ENCODE results near the gene RIC3. TPM values are rescaled to one million over a fixed set of nuclear protein-coding genes. Genes with fewer than 3 reads are reported as not detected.

The RIC3 gene
- total and polyA plus RNA-seq, 5 donors, result 10.0 to 20.2 (median 16.6) TPM

GRCh38 chr11:8103909-8104308, 64.9 kb downstream of the RIC3 start:
- Histone ChIP-seq H3K27me3 (ENCODE audit: control insufficient read depth, insufficient read depth) (no peaks in the 10 kb centered on the region), H3K4me1 (ENCODE audit: control insufficient read depth, insufficient read depth, low read length) (peaks cover 2% of the 10 kb centered on the region), H3K4me3 (ENCODE audit: low read length) (no peak overlapping the region), H3K27ac (ENCODE audit: low read length) (no peak overlapping the region), H3K9me3 (ENCODE audit: control insufficient read depth, low read length) (no peaks in the 10 kb centered on the region)
- ATAC-seq, result no peak
- 94% methylated on average over 2 of the region's 2 CpGs for WGBS
- DNase-seq, result no peak
- intact Hi-C loops (cut with DNase I), result no loop called here

GRCh38 chr11:8102965-8103364, 65.9 kb downstream of the RIC3 start:
- ATAC-seq (no peak), DNase-seq (no peak)
- peaks cover 2% of the 10 kb centered on the region for H3K4me1 ChIP-seq (ENCODE audit: control insufficient read depth, insufficient read depth, low read length)
- H3K27ac ChIP-seq (ENCODE audit: low read length), result no peak overlapping the region
- intact Hi-C loops (cut with DNase I), result no loop called here
- H3K9me3 ChIP-seq (ENCODE audit: control insufficient read depth, low read length), result no peaks in the 10 kb centered on the region
- no peaks in the 10 kb centered on the region for H3K27me3 ChIP-seq (ENCODE audit: control insufficient read depth, insufficient read depth)
- 69% methylated on average over 7 of the region's 7 CpGs for WGBS
- H3K4me3 ChIP-seq (ENCODE audit: low read length), result no peak overlapping the region

- peaks cover 2% of the 10 kb centered on the region for H3K4me1 ChIP-seq (ENCODE audit: control insufficient read depth, insufficient read depth, low read length)
- no peaks in the 10 kb centered on the region for H3K9me3 ChIP-seq (ENCODE audit: control insufficient read depth, low read length)
- intact Hi-C loops (cut with DNase I), result no loop called here
- DNase-seq (no peak), ATAC-seq (no peak)
- H3K4me3 ChIP-seq (ENCODE audit: low read length), result no peak overlapping the region
- H3K27ac ChIP-seq (ENCODE audit: low read length), result no peak overlapping the region
- H3K27me3 ChIP-seq (ENCODE audit: control insufficient read depth, insufficient read depth), result no peaks in the 10 kb centered on the region
Measured at GRCh38 chr11:8102296-8102915, 66.4 kb downstream of the RIC3 start.

GRCh38 chr11:8101421-8101820, 67.4 kb downstream of the RIC3 start:
- no peak for ATAC-seq
- DNase-seq, result no peak
- intact Hi-C loops (cut with DNase I), result no loop called here
- WGBS, result 96% methylated on average over 11 of the region's 11 CpGs
- peaks cover 2% of the 10 kb centered on the region for H3K4me1 ChIP-seq (ENCODE audit: control insufficient read depth, insufficient read depth, low read length)
- no peaks in the 10 kb centered on the region for H3K27me3 ChIP-seq (ENCODE audit: control insufficient read depth, insufficient read depth)
- H3K9me3 ChIP-seq (ENCODE audit: control insufficient read depth, low read length), result no peaks in the 10 kb centered on the region
- H3K27ac ChIP-seq (ENCODE audit: low read length), result no peak overlapping the region
- no peak overlapping the region for H3K4me3 ChIP-seq (ENCODE audit: low read length)

GRCh38 chr11:8100605-8101004, 68.2 kb downstream of the RIC3 start:
- Histone ChIP-seq H3K4me3 (ENCODE audit: low read length) (no peak overlapping the region), H3K4me1 (ENCODE audit: control insufficient read depth, insufficient read depth, low read length) (no peaks in the 10 kb centered on the region), H3K9me3 (ENCODE audit: control insufficient read depth, low read length) (no peaks in the 10 kb centered on the region), H3K27me3 (ENCODE audit: control insufficient read depth, insufficient read depth) (no peaks in the 10 kb centered on the region), H3K27ac (ENCODE audit: low read length) (no peak overlapping the region)
- intact Hi-C loops (cut with DNase I), result no loop called here
- 95% methylated on average over 8 of the region's 8 CpGs for whole genome bisulfite sequencing
- no peak for ATAC-seq
- no peak for DNase-seq

GRCh38 chr11:8100158-8100557, 68.7 kb downstream of the RIC3 start:
- 90% methylated on average over 14 of the region's 14 CpGs for whole genome bisulfite sequencing
- DNase-seq (no peak), ATAC-seq (no peak)
- intact Hi-C loops (cut with DNase I), result no loop called here
- H3K4me1 ChIP-seq (ENCODE audit: control insufficient read depth, insufficient read depth, low read length), result no peaks in the 10 kb centered on the region
- no peak overlapping the region for H3K4me3 ChIP-seq (ENCODE audit: low read length)
- H3K9me3 ChIP-seq (ENCODE audit: control insufficient read depth, low read length), result no peaks in the 10 kb centered on the region
- no peak overlapping the region for H3K27ac ChIP-seq (ENCODE audit: low read length)
- no peaks in the 10 kb centered on the region for H3K27me3 ChIP-seq (ENCODE audit: control insufficient read depth, insufficient read depth)

GRCh38 chr11:8099291-8099899, 69.4 kb downstream of the RIC3 start:
- intact Hi-C loops (cut with DNase I), result loop anchor here in 3 of 4 donors (2.0 to 10.0 kb wide), 3 partner anchors 92 to 205 kb away; no protein-coding TSS in a partner anchor
- 53% methylated on average over 3 of the region's 3 CpGs for WGBS

GRCh38 chr11:8098879-8099278, 69.9 kb downstream of the RIC3 start:
- ATAC-seq (no peak), DNase-seq (no peak)
- no peaks in the 10 kb centered on the region for H3K27me3 ChIP-seq (ENCODE audit: control insufficient read depth, insufficient read depth)
- H3K4me1 ChIP-seq (ENCODE audit: control insufficient read depth, insufficient read depth, low read length), result no peaks in the 10 kb centered on the region
- 77% methylated on average over 6 of the region's 6 CpGs for WGBS
- no peak overlapping the region for H3K27ac ChIP-seq (ENCODE audit: low read length)
- H3K4me3 ChIP-seq (ENCODE audit: low read length), result no peak overlapping the region
- intact Hi-C loops (cut with DNase I), result loop anchor here in 3 of 4 donors (2.0 to 10.0 kb wide), 3 partner anchors 92 to 204 kb away; no protein-coding TSS in a partner anchor
- H3K9me3 ChIP-seq (ENCODE audit: control insufficient read depth, low read length), result no peaks in the 10 kb centered on the region

More at GRCh38 chr11:8099291-8099899, 69.4 kb downstream of the RIC3 start:
- H3K9me3 ChIP-seq (ENCODE audit: control insufficient read depth, low read length), result no peaks in the 10 kb centered on the region
- H3K4me3 ChIP-seq (ENCODE audit: low read length), result no peak overlapping the region
- H3K4me1 ChIP-seq (ENCODE audit: control insufficient read depth, insufficient read depth, low read length), result no peaks in the 10 kb centered on the region
- ATAC-seq (peak; percentile 38 to 43), DNase-seq (peak; percentile 72 to 91 (median 78))
- H3K27me3 ChIP-seq (ENCODE audit: control insufficient read depth, insufficient read depth), result no peaks in the 10 kb centered on the region
- H3K27ac ChIP-seq (ENCODE audit: low read length), result no peak overlapping the region

- 70% methylated on average over 4 of the region's 4 CpGs for WGBS
- intact Hi-C loops (cut with DNase I), result loop anchor here in 3 of 4 donors (2.0 to 10.0 kb wide), 3 partner anchors 91 to 204 kb away; no protein-coding TSS in a partner anchor
- no peak for ATAC-seq
Measured at GRCh38 chr11:8098361-8098760, 70.5 kb downstream of the RIC3 start.

GRCh38 chr11:8097926-8098325, 70.9 kb downstream of the RIC3 start:
- Histone ChIP-seq H3K4me3 (ENCODE audit: low read length) (no peak overlapping the region), H3K9me3 (ENCODE audit: control insufficient read depth, low read length) (no peaks in the 10 kb centered on the region), H3K4me1 (ENCODE audit: control insufficient read depth, insufficient read depth, low read length) (no peaks in the 10 kb centered on the region), H3K27ac (ENCODE audit: low read length) (no peak overlapping the region), H3K27me3 (ENCODE audit: control insufficient read depth, insufficient read depth) (no peaks in the 10 kb centered on the region)
- intact Hi-C loops (cut with DNase I), result loop anchor here in 3 of 4 donors (2.0 to 10.0 kb wide), 3 partner anchors 91 to 203 kb away; no protein-coding TSS in a partner anchor
- ATAC-seq (no peak), DNase-seq (no peak)
- WGBS, result 83% methylated on average over 2 of the region's 2 CpGs

More at GRCh38 chr11:8098361-8098760, 70.5 kb downstream of the RIC3 start:
- H3K27ac ChIP-seq (ENCODE audit: low read length), result no peak overlapping the region
- H3K4me3 ChIP-seq (ENCODE audit: low read length), result no peak overlapping the region
- H3K9me3 ChIP-seq (ENCODE audit: control insufficient read depth, low read length), result no peaks in the 10 kb centered on the region
- H3K4me1 ChIP-seq (ENCODE audit: control insufficient read depth, insufficient read depth, low read length), result no peaks in the 10 kb centered on the region
- no peak for DNase-seq
- no peaks in the 10 kb centered on the region for H3K27me3 ChIP-seq (ENCODE audit: control insufficient read depth, insufficient read depth)

- ATAC-seq, result no peak
- H3K4me1 ChIP-seq (ENCODE audit: control insufficient read depth, insufficient read depth, low read length), result no peaks in the 10 kb centered on the region
- no peak overlapping the region for H3K27ac ChIP-seq (ENCODE audit: low read length)
- no peaks in the 10 kb centered on the region for H3K9me3 ChIP-seq (ENCODE audit: control insufficient read depth, low read length)
- intact Hi-C loops (cut with DNase I), result loop anchor here in 2 of 4 donors (5.0 to 10.0 kb wide), 2 partner anchors 90 to 203 kb away; no protein-coding TSS in a partner anchor
- H3K4me3 ChIP-seq (ENCODE audit: low read length), result no peak overlapping the region
- WGBS, result 73% methylated on average over 9 of the region's 9 CpGs
- no peaks in the 10 kb centered on the region for H3K27me3 ChIP-seq (ENCODE audit: control insufficient read depth, insufficient read depth)
- DNase-seq, result no peak
Measured at GRCh38 chr11:8097468-8097867, 71.4 kb downstream of the RIC3 start.

Measured in right cardiac atrium (tissue), 5 donors.